B cell (primary cell): ENCODE results near the gene PEAK1. TPM values are rescaled to one million over a fixed set of nuclear protein-coding genes. Genes with fewer than 3 reads are reported as not detected.

Experiments used
- ATAC-seq: fragments of 200-7000 bp; cut with Tn5 transposase; one replicate; pipeline ENCODE4 v1.10.0; 2021; ENCODE audit warnings: low read depth, mild to moderate bottlenecking, moderate number of reproducible peaks, moderate library complexity
- CTCF ChIA-PET: fragments of 350-600 bp; sonication (Branson Sonifier 250); formaldehyde crosslinking; loops from one replicate; lab custom pipeline; 2021; ENCODE audit warnings: antibody characterized with exemption, inconsistent platforms; lab: Charles Lee
- POLR2A ChIA-PET: fragments of 350-600 bp; sonication (Branson Sonifier 250); formaldehyde crosslinking; loops from one replicate; lab custom pipeline; 2021; ENCODE audit warnings: antibody characterized with exemption; lab: Charles Lee
- DNase-seq: peaks from one replicate; pipeline ENCODE4 v3.0.0; 2013
- H2AFZ ChIP-seq: 2 replicates; pipeline ENCODE4 v1.6.1; 2012; ENCODE audit warnings: mild to moderate bottlenecking, low read depth, low read length; ENCODE audit not compliant: insufficient read depth, poor library complexity, severe bottlenecking
- H3K27ac ChIP-seq, 2 donors: 1 replicate in 1 of 2; 2 replicates in 1 of 2; pipeline ENCODE4 v1.5.1; 2012 to 2013; ENCODE audit warnings: low read length in 2 of 2, mild to moderate bottlenecking in 2 of 2, moderate library complexity in 1 of 2
- H3K27me3 ChIP-seq, 4 experiments: fragments of 200-600 bp in 1 of 4; sonication (generic) in 1 of 4; replicated peaks in 1 of 4; 1 replicate in 2 of 4; 2 replicates in 2 of 4; pipeline versions ENCODE4 v1.6.1 to v1.7.0; 2013 to 2016; ENCODE audit warnings: low read length in 3 of 4, mild to moderate bottlenecking in 2 of 4, mixed read lengths in 1 of 4, moderate library complexity in 1 of 4; ENCODE audit not compliant: insufficient read depth in 4 of 4, control insufficient read depth in 3 of 4; ENCODE audit errors: control extremely low read depth in 1 of 4
- H3K36me3 ChIP-seq, 2 experiments: replicated peaks in 1 of 2; 1 replicate in 1 of 2; 2 replicates in 1 of 2; pipeline versions ENCODE4 v1.6.1 to v1.7.1; 2013; ENCODE audit warnings: low read length in 1 of 2; ENCODE audit not compliant: insufficient read depth in 2 of 2, control insufficient read depth in 1 of 2; ENCODE audit errors: control extremely low read depth in 1 of 2, extremely low read depth in 1 of 2
- H3K4me1 ChIP-seq, 2 donors: fragments of 200-600 bp in 1 of 2; sonication (generic) in 1 of 2; 1 replicate in 1 of 2; 2 replicates in 1 of 2; pipeline versions ENCODE4 v1.5.1 to v1.6.1; 2013 to 2017; ENCODE audit warnings: low read length in 2 of 2; ENCODE audit not compliant: control insufficient read depth in 2 of 2, insufficient read depth in 2 of 2
- H3K4me2 ChIP-seq: replicated peaks from 2 replicates; pipeline ENCODE3; 2012; ENCODE audit warnings: mild to moderate bottlenecking, low read depth, low read length; ENCODE audit not compliant: poor library complexity, severe bottlenecking
- H3K4me3 ChIP-seq, 5 experiments: fragments of 200-600 bp in 1 of 5; sonication (generic) in 1 of 5; 1 replicate in 3 of 5; 2 replicates in 2 of 5; pipeline versions ENCODE4 v1.5.1 to v1.7.0; 2011 to 2016; ENCODE audit warnings: low read length in 4 of 5, mild to moderate bottlenecking in 4 of 5, low read depth in 2 of 5, control low read depth in 1 of 5, moderate library complexity in 1 of 5; ENCODE audit not compliant: insufficient read depth in 1 of 5; ENCODE audit errors: control extremely low read depth in 1 of 5, extremely low read depth in 1 of 5
- H3K79me2 ChIP-seq: fragments of 200-600 bp; sonication (generic); one replicate; pipeline ENCODE4 v1.6.0; 2016; ENCODE audit warnings: low read length; ENCODE audit not compliant: control insufficient read depth, insufficient read depth
- H3K9ac ChIP-seq: fragments of 200-600 bp; sonication (generic); 2 replicates; pipeline ENCODE4 v1.6.1; 2017; ENCODE audit warnings: mild to moderate bottlenecking, low read length, moderate library complexity
- H3K9me3 ChIP-seq, 3 donors: one replicate each; pipeline versions ENCODE4 v1.6.1 to v1.7.1; 2013; ENCODE audit warnings: low read length in 2 of 3; ENCODE audit not compliant: control insufficient read depth in 2 of 3, insufficient read depth in 1 of 3; ENCODE audit errors: control extremely low read depth in 1 of 3
- H4K20me1 ChIP-seq: 2 replicates; pipeline ENCODE4 v1.6.0; 2012; ENCODE audit warnings: mild to moderate bottlenecking, low read length; ENCODE audit not compliant: insufficient read depth, control insufficient read depth, poor library complexity, severe bottlenecking
- H3K27ac Mint-ChIP-seq: one replicate; pipeline ENCODE4 v1.8.0; 2021; ENCODE audit warnings: mixed read lengths
- H3K27me3 Mint-ChIP-seq: one replicate; pipeline ENCODE4 v1.8.0; 2021; ENCODE audit warnings: mixed read lengths
- H3K4me1 Mint-ChIP-seq: one replicate; pipeline ENCODE4 v1.8.0; 2021; ENCODE audit warnings: mixed read lengths
- H3K4me3 Mint-ChIP-seq: one replicate; pipeline ENCODE4 v1.8.0; 2021; ENCODE audit warnings: mixed read lengths
- H3K9me3 Mint-ChIP-seq: one replicate; pipeline ENCODE4 v1.8.0; 2022; ENCODE audit warnings: mixed read lengths; ENCODE audit not compliant: insufficient read depth
- EZH2 ChIP-seq: IDR thresholded peaks from 2 replicates; pipeline ENCODE4 v1.6.1; 2012; ENCODE audit warnings: borderline replicate concordance, low read depth, mild to moderate bottlenecking, moderate library complexity, low read length; ENCODE audit not compliant: insufficient read depth, poor library complexity, severe bottlenecking
- WGBS: methylation state at CpG from one replicate; pipeline ENCODE4 v1.1.5; 2013; ENCODE audit warnings: missing lambda C conversion rate; ENCODE audit not compliant: insufficient coverage; 5-methylcytosine and 5-hydroxymethylcytosine counted together
- intact Hi-C: fragments of 100-400 bp; cut with micrococcal nuclease; formaldehyde crosslinking; loops from one replicate; pipeline ENCODE4 v1.10.0; 2022
- polyA plus RNA-seq: library from polyadenylated mRNA; depleted of rRNA; stranded (reverse); fragments of >200 nt; gene quantifications from 2 replicates; pipeline ENCODE4 v1.2.3, GENCODE V29; 2012
- total RNA-seq, 2 donors: library from RNA; stranded (reverse); fragments of 120-200 nt in 1 of 2; gene quantifications; 1 replicate in 1 of 2; 2 replicates in 1 of 2; pipeline versions ENCODE4 v1.2.3 to v1.2.4, GENCODE V29; 2013 to 2022
- TF ChIP-seq, protein P1 (sequence below): fragments of 200-600 bp; IDR thresholded peaks from one replicate; pipeline ENCODE4 v1.8.0; 2022; ENCODE audit warnings: antibody characterized with exemption, mild to moderate bottlenecking

The PEAK1 gene
- total and polyA plus RNA-seq, 2 donors (not counting 1 experiment from before 2014, with no cell fraction given): 13.4 to 38.0 TPM

DNA sequence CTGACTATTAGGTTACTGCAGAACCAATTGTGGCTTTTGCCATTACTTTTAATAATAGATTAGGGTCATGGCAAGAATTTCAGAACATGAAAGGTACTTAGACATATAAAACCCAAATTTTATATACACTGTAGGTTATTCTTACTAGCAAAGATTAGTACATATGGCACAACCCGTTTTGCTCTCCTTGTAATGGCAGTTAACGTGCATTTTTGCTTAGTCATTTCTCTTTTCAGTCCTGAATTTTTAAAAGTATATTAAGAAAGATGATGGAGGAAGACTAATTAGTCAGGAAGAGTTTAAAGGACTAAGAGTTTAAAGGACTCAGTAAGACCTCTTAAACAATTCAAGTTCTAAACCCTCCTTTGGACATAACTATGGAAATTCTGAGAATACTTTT is 114.0 kb downstream of the PEAK1 start:
- no peak overlapping the region for H3K27ac ChIP-seq
- TF ChIP-seq, protein P1, sequence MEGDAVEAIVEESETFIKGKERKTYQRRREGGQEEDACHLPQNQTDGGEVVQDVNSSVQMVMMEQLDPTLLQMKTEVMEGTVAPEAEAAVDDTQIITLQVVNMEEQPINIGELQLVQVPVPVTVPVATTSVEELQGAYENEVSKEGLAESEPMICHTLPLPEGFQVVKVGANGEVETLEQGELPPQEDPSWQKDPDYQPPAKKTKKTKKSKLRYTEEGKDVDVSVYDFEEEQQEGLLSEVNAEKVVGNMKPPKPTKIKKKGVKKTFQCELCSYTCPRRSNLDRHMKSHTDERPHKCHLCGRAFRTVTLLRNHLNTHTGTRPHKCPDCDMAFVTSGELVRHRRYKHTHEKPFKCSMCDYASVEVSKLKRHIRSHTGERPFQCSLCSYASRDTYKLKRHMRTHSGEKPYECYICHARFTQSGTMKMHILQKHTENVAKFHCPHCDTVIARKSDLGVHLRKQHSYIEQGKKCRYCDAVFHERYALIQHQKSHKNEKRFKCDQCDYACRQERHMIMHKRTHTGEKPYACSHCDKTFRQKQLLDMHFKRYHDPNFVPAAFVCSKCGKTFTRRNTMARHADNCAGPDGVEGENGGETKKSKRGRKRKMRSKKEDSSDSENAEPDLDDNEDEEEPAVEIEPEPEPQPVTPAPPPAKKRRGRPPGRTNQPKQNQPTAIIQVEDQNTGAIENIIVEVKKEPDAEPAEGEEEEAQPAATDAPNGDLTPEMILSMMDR: no peak
- TF ChIP-seq EZH2: no peak
- H3K36me3 ChIP-seq: no peaks in the 10 kb centered on the region
- H2AFZ ChIP-seq: no peak overlapping the region
- intact Hi-C loops: no loop called here
- H3K9ac ChIP-seq: no peak overlapping the region
- POLR2A ChIA-PET: no interaction called here
- no peak for DNase-seq
- H3K4me3 ChIP-seq: no peak overlapping the region
- H3K9me3 ChIP-seq: no peaks in the 10 kb centered on the region
- CTCF ChIA-PET: no interaction called here
- ATAC-seq: no peak
- no peak overlapping the region for H3K27ac Mint-ChIP-seq
- H4K20me1 ChIP-seq: no peaks in the 10 kb centered on the region
- peaks cover 8% of the 10 kb centered on the region for H3K79me2 ChIP-seq
- H3K4me1 Mint-ChIP-seq: peaks cover 20% of the 10 kb centered on the region
- peaks cover 2% of the 10 kb centered on the region for H3K9me3 Mint-ChIP-seq
- no peak overlapping the region for H3K4me2 ChIP-seq
- WGBS: no CpG with 5 or more reads among the region's 2 CpGs
- no peaks in the 10 kb centered on the region for H3K27me3 Mint-ChIP-seq
- no peak overlapping the region for H3K4me3 Mint-ChIP-seq
- no peaks in the 10 kb centered on the region for H3K27me3 ChIP-seq
- H3K4me1 ChIP-seq: peaks cover 0 to 8% of the 10 kb centered on the region in 2 donors

DNA sequence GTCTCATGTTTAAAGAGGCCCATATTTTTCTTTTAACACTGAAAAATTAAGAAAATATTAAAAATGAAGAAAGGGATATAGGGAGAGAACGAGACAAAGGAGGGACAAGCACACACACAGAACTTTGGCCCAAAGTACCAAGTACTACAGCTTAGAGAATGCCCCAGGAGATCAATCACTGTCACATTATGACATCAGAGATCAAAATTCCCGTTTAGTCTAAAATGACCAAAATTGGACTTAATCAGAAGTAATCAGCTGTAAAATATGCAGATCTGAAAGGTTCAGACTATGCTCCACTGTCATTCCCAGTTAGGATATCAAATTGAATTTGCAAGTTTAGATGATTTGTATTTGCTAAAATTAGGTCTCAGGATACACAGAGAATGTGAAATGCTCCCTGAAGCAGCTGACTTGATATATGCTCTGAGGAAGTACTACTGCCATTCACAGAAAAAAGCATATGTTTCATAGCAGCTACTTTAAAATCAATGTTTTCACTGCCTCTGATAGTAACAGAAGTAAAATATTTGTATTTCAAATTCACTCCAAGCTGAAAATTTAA is 123.0 kb downstream of the PEAK1 start:
- H3K79me2 ChIP-seq: peaks cover 3% of the 10 kb centered on the region
- ChIA-PET POLR2A (no interaction called here), CTCF (no interaction called here)
- Mint-ChIP-seq H3K27ac (no peak overlapping the region), H3K4me1 (no peaks in the 10 kb centered on the region), H3K4me3 (no peak overlapping the region), H3K9me3 (no peaks in the 10 kb centered on the region), H3K27me3 (no peaks in the 10 kb centered on the region)
- no CpG with 5 or more reads among the region's 2 CpGs for WGBS
- H4K20me1 ChIP-seq: no peaks in the 10 kb centered on the region
- no peaks in the 10 kb centered on the region for H3K4me1 ChIP-seq
- no peak overlapping the region for H3K4me3 ChIP-seq
- no peak overlapping the region for H3K4me2 ChIP-seq
- no peak overlapping the region for H2AFZ ChIP-seq
- TF ChIP-seq, protein P1: no peak
- TF ChIP-seq EZH2: no peak
- no peak for DNase-seq
- H3K9ac ChIP-seq: no peak overlapping the region
- no peaks in the 10 kb centered on the region for H3K36me3 ChIP-seq
- intact Hi-C loops: no loop called here
- H3K27me3 ChIP-seq: no peaks in the 10 kb centered on the region
- H3K9me3 ChIP-seq: no peaks in the 10 kb centered on the region
- no peak overlapping the region for H3K27ac ChIP-seq
- no peak for ATAC-seq
